Upper lobe of left lung (tissue), 4 donors: ENCODE measurements around the gene RBM15.

Experiments used
- EP300 ChIP-seq, 4 donors: sonication (generic); formaldehyde crosslinking; IDR thresholded peaks; one replicate each; pipeline ENCODE4 v1.5.1; 2017; ENCODE audit warnings: antibody characterized with exemption in 4 of 4, control low read depth in 2 of 4
- POLR2A ChIP-seq, 4 donors: fragments of 450-650 bp; IDR thresholded peaks; one replicate each; pipeline ENCODE4 v1.5.1; 2016 to 2017; ENCODE audit warnings: antibody characterized with exemption in 4 of 4, mild to moderate bottlenecking in 2 of 4
- POLR2AphosphoS5 ChIP-seq, 2 donors: sonication (generic); formaldehyde crosslinking; IDR thresholded peaks; one replicate each; pipeline ENCODE4 v1.5.1; 2017; ENCODE audit warnings: antibody characterized with exemption in 2 of 2
- TF ChIP-seq, protein P1 (sequence below), 6 experiments: fragments of 450-650 bp in 4 of 6; fragments of 200-600 bp in 2 of 6; sonication (generic) in 2 of 6; IDR thresholded peaks; one replicate each; pipeline ENCODE4 v1.5.1; 2016 to 2019; ENCODE audit warnings: antibody characterized with exemption in 6 of 6

DNA sequence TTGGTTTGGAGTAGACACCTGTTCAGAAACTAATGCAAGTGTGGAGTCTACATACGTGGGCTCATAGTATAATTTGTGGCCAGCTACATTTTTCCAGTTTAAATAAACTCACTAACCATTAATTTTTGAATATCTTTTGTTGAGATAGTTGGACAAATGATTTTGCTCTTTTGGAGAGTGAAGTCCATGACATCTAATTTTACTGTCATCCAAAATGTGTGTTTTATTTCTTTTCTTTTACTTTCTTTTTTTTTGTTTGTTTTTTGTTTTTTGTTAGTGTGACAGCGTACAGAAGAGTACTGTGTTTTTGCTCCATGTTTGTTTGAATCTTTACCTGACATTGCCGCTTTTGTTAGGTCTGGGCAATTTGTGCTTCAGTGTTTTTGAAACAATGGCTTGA, 5.0 kb downstream of the RBM15 start:
- TF ChIP-seq POLR2A (IDR thresholded peaks at IDR 0.05) (no peak), POLR2AphosphoS5 (IDR thresholded peaks at IDR 0.05) (no peak), EP300 (IDR thresholded peaks at IDR 0.05) (no peak)
- TF ChIP-seq, protein P1, sequence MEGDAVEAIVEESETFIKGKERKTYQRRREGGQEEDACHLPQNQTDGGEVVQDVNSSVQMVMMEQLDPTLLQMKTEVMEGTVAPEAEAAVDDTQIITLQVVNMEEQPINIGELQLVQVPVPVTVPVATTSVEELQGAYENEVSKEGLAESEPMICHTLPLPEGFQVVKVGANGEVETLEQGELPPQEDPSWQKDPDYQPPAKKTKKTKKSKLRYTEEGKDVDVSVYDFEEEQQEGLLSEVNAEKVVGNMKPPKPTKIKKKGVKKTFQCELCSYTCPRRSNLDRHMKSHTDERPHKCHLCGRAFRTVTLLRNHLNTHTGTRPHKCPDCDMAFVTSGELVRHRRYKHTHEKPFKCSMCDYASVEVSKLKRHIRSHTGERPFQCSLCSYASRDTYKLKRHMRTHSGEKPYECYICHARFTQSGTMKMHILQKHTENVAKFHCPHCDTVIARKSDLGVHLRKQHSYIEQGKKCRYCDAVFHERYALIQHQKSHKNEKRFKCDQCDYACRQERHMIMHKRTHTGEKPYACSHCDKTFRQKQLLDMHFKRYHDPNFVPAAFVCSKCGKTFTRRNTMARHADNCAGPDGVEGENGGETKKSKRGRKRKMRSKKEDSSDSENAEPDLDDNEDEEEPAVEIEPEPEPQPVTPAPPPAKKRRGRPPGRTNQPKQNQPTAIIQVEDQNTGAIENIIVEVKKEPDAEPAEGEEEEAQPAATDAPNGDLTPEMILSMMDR (IDR thresholded peaks at IDR 0.05) = no peak
